Glutamatergic neuron (in vitro differentiated cells): ENCODE measurements around the gene GGA3. TPM values are rescaled to one million over a fixed set of nuclear protein-coding genes. Genes with fewer than 3 reads are reported as not detected.
A peak's percentile ranks its signal among the peaks of the same experiment; 100 is the strongest.
"Not testable (repeated sequence)": the region's sequence is repeated elsewhere in the genome, so short reads cannot be mapped to it uniquely, and the experiment has no call there.

Source experiments
- DNase-seq: peaks from one replicate; pipeline ENCODE4 v3.0.0; 2022
- H3K27ac Mint-ChIP-seq: one replicate; pipeline ENCODE4 v1.8.0; 2020; ENCODE audit warnings: mild to moderate bottlenecking, mixed read lengths, inconsistent platforms; ENCODE audit not compliant: unreplicated experiment
- H3K27me3 Mint-ChIP-seq: one replicate; pipeline ENCODE4 v1.8.0; 2020; ENCODE audit warnings: mild to moderate bottlenecking, moderate library complexity, mixed read lengths, inconsistent platforms; ENCODE audit not compliant: unreplicated experiment
- H3K36me3 Mint-ChIP-seq: one replicate; pipeline ENCODE4 v1.8.0; 2020; ENCODE audit warnings: mild to moderate bottlenecking, mixed read lengths, inconsistent platforms; ENCODE audit not compliant: unreplicated experiment
- H3K4me1 Mint-ChIP-seq: one replicate; pipeline ENCODE4 v1.8.0; 2020; ENCODE audit warnings: mild to moderate bottlenecking, low read depth, mixed read lengths, inconsistent platforms; ENCODE audit not compliant: unreplicated experiment
- H3K4me3 Mint-ChIP-seq: one replicate; pipeline ENCODE4 v1.8.0; 2020; ENCODE audit warnings: mild to moderate bottlenecking, mixed read lengths, inconsistent platforms; ENCODE audit not compliant: unreplicated experiment
- H3K9me3 Mint-ChIP-seq: one replicate; pipeline ENCODE4 v1.8.0; 2020; ENCODE audit warnings: mild to moderate bottlenecking, moderate library complexity, mixed read lengths, inconsistent platforms; ENCODE audit not compliant: unreplicated experiment
- CTCF ChIP-seq: fragments of 200-600 bp; sonication (generic); IDR thresholded peaks from one replicate; pipeline ENCODE4 v1.5.0; 2021; ENCODE audit not compliant: partially characterized antibody, unreplicated experiment
- total RNA-seq: library from RNA; stranded (reverse); fragmentation: NEBNext Ultra II Directional; extraction: Animal tissue kit (Norgen Biotek cat#: 25700); gene quantifications from one replicate; pipeline ENCODE4 v1.2.1, GENCODE V29; 2021; ENCODE audit not compliant: unreplicated experiment

GGA3 gene
- total RNA-seq, 1 donor from 2014 or later, result 65.0 TPM

GRCh38 chr17:75301049-75301448, 39.6 kb upstream of the GGA3 start:
- no peak for DNase-seq
- Mint-ChIP-seq H3K27ac (no peak overlapping the region), H3K36me3 (no peaks in the 10 kb centered on the region), H3K9me3 (no peaks in the 10 kb centered on the region), H3K27me3 (peaks cover 2% of the 10 kb centered on the region), H3K4me3 (no peak overlapping the region), H3K4me1 (no peaks in the 10 kb centered on the region)
- TF ChIP-seq CTCF, result no peak

GRCh38 chr17:75300280-75300679, 38.9 kb upstream of the GGA3 start:
- Mint-ChIP-seq H3K4me1 (no peaks in the 10 kb centered on the region), H3K27me3 (peaks cover 2% of the 10 kb centered on the region), H3K4me3 (no peak overlapping the region), H3K9me3 (no peaks in the 10 kb centered on the region), H3K36me3 (no peaks in the 10 kb centered on the region), H3K27ac (no peak overlapping the region)
- TF ChIP-seq CTCF, result no peak
- no peak for DNase-seq

DNA sequence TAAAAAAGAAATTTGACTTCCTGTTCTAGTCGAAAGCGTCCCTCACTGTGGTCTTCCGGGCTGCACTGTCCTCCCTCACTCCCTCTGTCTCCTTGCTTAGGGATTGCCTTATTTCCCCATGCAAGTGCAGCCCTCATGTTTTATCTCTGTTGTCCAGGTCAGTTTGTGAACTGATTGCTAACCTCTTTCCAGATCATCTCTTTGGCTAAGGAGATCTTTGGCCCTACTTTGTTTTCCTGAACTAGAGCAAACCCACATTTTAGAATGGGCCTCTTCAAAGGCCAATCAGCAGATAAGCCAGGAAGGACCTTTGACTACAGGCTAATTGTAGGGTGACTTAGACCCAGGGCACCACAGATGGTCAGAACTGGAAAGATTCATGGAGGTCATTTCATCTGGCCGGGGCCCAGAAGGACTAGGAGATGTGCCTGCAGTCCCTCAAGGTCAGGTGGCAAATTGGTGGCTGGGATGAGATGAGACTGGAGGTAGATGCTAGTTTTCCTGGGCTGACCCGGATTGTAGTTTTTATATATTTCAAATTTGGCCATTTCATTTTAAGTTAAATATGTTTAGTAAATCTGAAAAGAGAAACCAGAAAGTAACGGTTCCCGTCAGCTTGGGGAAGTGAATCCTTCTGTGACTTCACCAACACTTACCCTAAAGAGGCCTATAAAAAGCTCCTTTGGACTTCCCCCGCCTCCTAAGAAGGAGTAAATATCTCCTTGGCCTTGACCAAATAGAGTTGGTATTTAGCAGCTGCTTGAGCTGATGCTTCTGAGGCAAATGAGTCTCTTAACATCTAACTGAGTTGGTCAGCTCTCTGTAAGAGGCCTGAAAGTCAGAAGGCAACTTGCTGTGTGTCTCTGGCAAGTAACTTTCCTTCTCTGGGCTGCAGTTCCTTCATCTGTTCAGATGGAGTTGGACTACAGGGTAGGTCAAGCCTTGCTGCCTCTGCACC, 34.1 kb upstream of the GGA3 start:
- no peak for DNase-seq
- Mint-ChIP-seq H3K9me3 (no peaks in the 10 kb centered on the region), H3K4me3 (no peak overlapping the region), H3K36me3 (no peaks in the 10 kb centered on the region), H3K27me3 (no peaks in the 10 kb centered on the region), H3K4me1 (no peaks in the 10 kb centered on the region), H3K27ac (no peak overlapping the region)
- no peak for TF ChIP-seq CTCF

GRCh38 chr17:75292810-75293448, 31.5 kb upstream of the GGA3 start:
- not testable (repeated sequence) for H3K27me3 Mint-ChIP-seq, DNase-seq, H3K4me1 Mint-ChIP-seq, H3K27ac Mint-ChIP-seq, H3K9me3 Mint-ChIP-seq, H3K36me3 Mint-ChIP-seq, H3K4me3 Mint-ChIP-seq

GRCh38 chr17:75289832-75290337, 28.5 kb upstream of the GGA3 start:
- no peaks in the 10 kb centered on the region for H3K36me3 Mint-ChIP-seq
- DNase-seq, result no peak
- peaks cover 3% of the 10 kb centered on the region for H3K27me3 Mint-ChIP-seq
- TF ChIP-seq CTCF, result peak; percentile 4
- peaks cover 1% of the 10 kb centered on the region for H3K9me3 Mint-ChIP-seq
- peak overlapping the region; percentile 94 for H3K4me3 Mint-ChIP-seq
- no peak overlapping the region for H3K27ac Mint-ChIP-seq
- H3K4me1 Mint-ChIP-seq, result peaks cover 2% of the 10 kb centered on the region
